Endometrial microvascular endothelial cells (primary cell): ENCODE data around the gene MAP2K3. TPM values are rescaled to one million over a fixed set of nuclear protein-coding genes. Genes with fewer than 3 reads are reported as not detected.

Experiments
- in situ Hi-C: cut with HindIII; loops from 2 replicates; pipeline ENCODE4 v1.10.0; 2017; ENCODE audit warnings: low sequenced_read_pairs, low pct_unique_long_range_greater_than_20kb; ENCODE audit errors: inconsistent ontology term
- total RNA-seq: library from RNA; depleted of rRNA; stranded (reverse); fragments of >200 nt; gene quantifications from one replicate; pipeline ENCODE4 v1.2.3, GENCODE V29; 2015; ENCODE audit errors: inconsistent ontology term

MAP2K3 gene
- total RNA-seq: 32.3 TPM

DNA sequence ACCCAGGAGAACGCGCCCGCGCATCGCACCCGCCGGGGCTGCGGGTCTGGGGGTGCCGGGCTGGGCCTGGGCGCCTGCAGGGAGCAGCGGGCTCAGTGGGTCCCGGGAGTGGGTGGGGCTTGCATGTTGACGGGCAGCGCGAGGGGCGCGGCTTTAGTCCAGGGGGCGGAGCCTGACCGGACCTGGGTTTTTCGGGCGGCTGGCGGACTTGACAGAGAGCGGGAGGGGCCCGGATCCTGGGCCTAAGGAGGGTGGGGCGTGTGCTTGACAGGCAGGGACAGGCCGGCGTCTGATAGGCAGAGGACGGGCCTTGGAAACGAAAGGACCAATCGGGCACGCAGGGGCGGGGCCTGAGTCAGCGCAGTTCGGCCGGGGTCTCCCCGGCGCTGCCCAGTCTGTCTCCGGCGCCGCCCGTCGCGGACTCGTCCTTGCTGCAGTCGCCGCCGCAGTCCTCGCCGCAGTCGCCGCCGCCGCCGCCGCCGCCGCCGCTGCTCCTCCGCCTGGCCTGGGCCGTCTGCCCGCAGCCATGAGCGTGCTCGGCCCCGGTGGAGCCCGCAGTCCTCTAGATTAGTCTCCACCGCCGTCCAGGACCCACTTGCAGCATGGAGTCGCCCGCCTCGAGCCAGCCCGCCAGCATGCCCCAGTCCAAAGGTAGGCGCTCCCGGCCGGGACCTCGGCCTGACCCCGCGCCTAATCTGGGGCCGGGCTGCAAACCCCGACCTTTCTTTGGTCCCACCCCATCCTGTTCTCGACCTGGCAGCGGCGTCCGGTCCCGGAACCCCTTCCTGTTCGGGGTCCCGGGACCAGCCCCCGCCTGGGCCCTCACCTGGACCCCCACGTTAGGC is at the start of gene MAP2K3:
TSS of gene MAP2K3 (plus strand) at position 393 of the 845 bp plus-strand sequence. CDS start at position 603, 210 bp downstream.
- in situ Hi-C loops: no loop called here

DNA sequence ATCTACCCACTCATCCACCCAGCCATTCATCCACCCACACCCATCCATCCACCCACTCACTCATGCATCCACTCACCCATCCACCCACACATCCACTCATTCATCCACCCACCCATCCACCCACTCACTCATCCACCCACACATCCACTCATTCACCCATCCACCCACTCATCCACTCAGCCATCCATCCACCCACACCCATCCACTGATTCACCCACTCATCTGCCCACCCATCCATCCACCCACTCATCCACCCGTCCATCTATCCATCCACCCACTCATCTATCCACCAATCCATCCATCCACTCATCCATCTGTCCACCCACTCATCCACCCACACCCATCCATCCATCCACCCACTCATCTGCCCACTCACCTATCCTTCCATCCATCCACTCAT is 48.6 kb upstream of the MAP2K3 start:
- in situ Hi-C loops: no loop called here

GRCh38 chr17:21239680-21240368 is 44.7 kb upstream of the MAP2K3 start:
- in situ Hi-C loops: no loop called here

- in situ Hi-C loops: no loop called here
Observed at GRCh38 chr17:21240369-21241055, 44.0 kb upstream of the MAP2K3 start.

DNA sequence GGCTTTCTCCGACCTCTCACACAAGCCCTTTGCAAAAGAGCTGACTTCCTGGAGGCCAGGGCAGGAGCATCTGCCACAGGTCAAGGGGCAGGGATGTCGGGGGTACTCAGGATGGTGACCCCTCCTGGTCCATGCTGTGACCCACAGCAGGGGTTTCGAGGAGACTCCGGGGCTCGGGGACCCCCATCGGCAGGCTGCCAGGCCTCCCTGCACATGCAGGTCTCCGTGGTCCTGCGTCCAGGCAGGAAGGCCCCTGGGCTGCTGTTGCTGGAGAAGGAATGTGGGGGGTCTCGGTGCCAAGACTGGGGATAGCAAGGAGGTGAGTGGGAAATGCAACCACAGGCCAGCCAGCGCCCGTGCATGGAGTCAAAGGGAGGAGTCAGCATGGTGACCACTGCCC is 42.9 kb upstream of the MAP2K3 start:
- in situ Hi-C loops: no loop called here

- in situ Hi-C loops: no loop called here
Observed at GRCh38 chr17:21242026-21242697, 42.3 kb upstream of the MAP2K3 start.

- in situ Hi-C loops: no loop called here
Observed at GRCh38 chr17:21242780-21243515, 41.6 kb upstream of the MAP2K3 start.

GRCh38 chr17:21243516-21244303 is 40.8 kb upstream of the MAP2K3 start:
- in situ Hi-C loops: no loop called here

GRCh38 chr17:21245639-21246084 is 38.8 kb upstream of the MAP2K3 start:
- in situ Hi-C loops: no loop called here

DNA sequence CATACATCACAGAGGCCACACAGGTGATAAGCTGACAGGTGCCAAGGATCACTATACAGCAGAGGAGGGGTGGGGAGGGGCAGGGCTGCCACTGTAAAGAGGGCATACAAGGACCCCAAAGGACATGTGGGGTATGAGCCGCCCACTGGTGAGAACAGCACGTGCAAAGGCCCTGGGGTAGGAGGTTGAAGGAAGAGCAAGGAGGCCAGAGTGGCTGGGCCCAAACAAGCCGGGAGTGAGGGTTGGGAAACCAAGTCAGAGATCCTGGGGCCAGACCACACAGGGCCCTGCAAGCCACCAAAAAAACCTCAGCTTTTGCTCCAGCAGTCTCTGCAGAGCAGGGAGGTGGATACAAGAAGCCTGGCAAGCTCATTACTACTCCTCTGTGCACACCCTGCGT is 37.8 kb upstream of the MAP2K3 start:
- in situ Hi-C loops: no loop called here

- in situ Hi-C loops: no loop called here
Observed at GRCh38 chr17:21247552-21248258, 36.8 kb upstream of the MAP2K3 start.

DNA sequence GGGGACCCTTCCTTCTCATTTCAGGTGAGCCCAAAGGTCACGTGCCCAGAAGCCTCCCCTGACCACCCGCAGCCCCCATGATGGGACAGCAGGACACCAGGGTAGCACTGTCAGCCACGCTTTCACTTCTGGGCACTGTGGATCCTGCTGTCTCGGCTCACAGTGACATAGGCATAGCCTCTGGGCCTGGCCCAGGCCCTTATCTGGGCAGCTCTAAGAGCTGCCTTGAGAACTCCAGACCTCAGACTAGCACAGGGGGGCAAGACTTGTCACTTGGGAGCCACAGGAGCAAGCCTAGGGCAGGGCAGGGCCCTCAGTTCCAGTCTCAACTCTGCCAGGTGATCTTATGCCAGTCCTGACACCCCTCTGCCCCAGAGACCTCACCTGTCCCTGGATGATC is 36.0 kb upstream of the MAP2K3 start:
- in situ Hi-C loops: no loop called here

GRCh38 chr17:21249086-21249795 is 35.3 kb upstream of the MAP2K3 start:
- in situ Hi-C loops: no loop called here

DNA sequence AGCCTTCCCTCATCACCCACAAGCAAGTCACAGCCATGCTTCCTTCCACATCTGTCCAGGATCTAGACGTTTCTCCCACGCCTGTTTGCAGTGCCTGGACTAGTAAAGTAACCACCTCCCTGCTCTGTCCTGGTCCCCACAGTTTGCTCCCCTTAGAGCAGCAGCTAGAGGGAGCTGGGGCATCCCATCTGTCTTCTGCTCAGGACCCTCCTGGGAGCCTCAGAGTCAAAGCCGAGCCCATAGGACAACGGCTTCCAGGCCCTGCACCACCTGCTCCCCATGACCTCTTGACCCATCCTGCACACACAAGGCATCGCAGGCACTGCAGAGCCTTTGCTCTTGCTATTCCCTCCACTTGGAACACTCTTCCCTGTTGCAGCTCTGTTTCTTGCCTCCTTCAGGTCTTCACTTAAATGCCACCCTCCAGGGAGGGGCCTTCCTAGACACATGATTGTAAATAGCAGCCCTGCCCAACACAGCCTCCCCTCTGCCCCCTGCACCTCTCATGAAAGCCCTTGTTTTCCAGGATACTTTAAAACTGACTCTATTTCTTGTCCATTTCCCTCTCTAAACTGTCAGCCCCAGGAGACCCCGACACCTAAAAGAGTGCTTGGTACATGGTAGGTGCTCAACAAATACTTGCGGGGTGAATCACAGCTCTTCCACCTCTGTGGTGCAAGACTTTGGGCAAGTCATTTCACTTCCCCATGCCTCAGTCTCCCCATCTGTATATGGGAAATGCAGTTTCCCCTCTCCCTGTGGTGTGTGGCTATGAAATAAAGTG is 34.4 kb upstream of the MAP2K3 start:
- in situ Hi-C loops: no loop called here

GRCh38 chr17:21250854-21251253 is 33.7 kb upstream of the MAP2K3 start:
- in situ Hi-C loops: no loop called here
